ENCODE measurements around the gene FAM83F. TPM values are rescaled to one million over a fixed set of nuclear protein-coding genes. Genes with fewer than 3 reads are reported as not detected.

FAM83F gene
- total and polyA plus RNA-seq, 2 donors (not counting 1 experiment from before 2014, with no cell fraction given), result 0.10 TPM; not detected in 1

- no peaks in the 10 kb centered on the region for H3K9me3 ChIP-seq (ENCODE audit: control extremely low read depth in 1 of 3, control insufficient read depth in 2 of 3, insufficient read depth in 1 of 3, low read length in 2 of 3)
- TF ChIP-seq CTCF (IDR thresholded peaks at IDR 0.05) (no peak), EZH2 (IDR thresholded peaks at IDR 0.05; ENCODE audit: borderline replicate concordance, insufficient read depth, low read depth, low read length, poor library complexity, severe bottlenecking) (no peak)
- H2AFZ ChIP-seq (ENCODE audit: insufficient read depth, low read depth, low read length, poor library complexity, severe bottlenecking), result no peak overlapping the region
- H3K27me3 ChIP-seq (replicated peaks in 1 of 4; ENCODE audit: control extremely low read depth in 1 of 4, control insufficient read depth in 3 of 4, insufficient read depth in 4 of 4, low read length in 3 of 4), result no peaks in the 10 kb centered on the region
- Mint-ChIP-seq H3K27ac (no peak overlapping the region), H3K4me3 (no peak overlapping the region), H3K9me3 (ENCODE audit: insufficient read depth) (no peaks in the 10 kb centered on the region), H3K27me3 (no peaks in the 10 kb centered on the region), H3K4me1 (peaks cover 5% of the 10 kb centered on the region)
- no peaks in the 10 kb centered on the region for H3K36me3 ChIP-seq (replicated peaks in 1 of 2; ENCODE audit: control extremely low read depth in 1 of 2, control insufficient read depth in 1 of 2, extremely low read depth in 1 of 2, insufficient read depth in 2 of 2, low read length in 1 of 2)
- no peak overlapping the region for H3K4me3 ChIP-seq (ENCODE audit: control extremely low read depth in 1 of 5, extremely low read depth in 1 of 5, insufficient read depth in 1 of 5, low read depth in 2 of 5, low read length in 4 of 5)
- H3K4me1 ChIP-seq (ENCODE audit: control insufficient read depth in 2 of 2, insufficient read depth in 2 of 2, low read length in 2 of 2), result peaks cover 7 to 8% of the 10 kb centered on the region in 2 donors
- ChIA-PET CTCF (interaction anchor here (1.1 to 11.1 kb wide), 21 partner anchors 8 to 683 kb away, joined by 4 to 328 read pairs (median 13); partner anchors contain the start of gene RPS19BP1), POLR2A (no interaction called here)
- no peak overlapping the region for H3K4me2 ChIP-seq (replicated peaks; ENCODE audit: low read depth, low read length, poor library complexity, severe bottlenecking)
- WGBS (ENCODE audit: insufficient coverage), result 89% methylated on average over 10 of the region's 10 CpGs
- H4K20me1 ChIP-seq (ENCODE audit: control insufficient read depth, insufficient read depth, low read length, poor library complexity, severe bottlenecking), result no peaks in the 10 kb centered on the region
- no peak for DNase-seq
- H3K9ac ChIP-seq (ENCODE audit: low read length), result no peak overlapping the region
- H3K27ac ChIP-seq (ENCODE audit: low read length in 2 of 2), result no peak overlapping the region
- no peaks in the 10 kb centered on the region for H3K79me2 ChIP-seq (ENCODE audit: control insufficient read depth, insufficient read depth, low read length)
- ATAC-seq (ENCODE audit: low read depth), result no peak
- intact Hi-C loops (cut with micrococcal nuclease), result no loop called here
Observed at GRCh38 chr22:40025856-40026255, 31.1 kb downstream of the FAM83F start.

- H2AFZ ChIP-seq (ENCODE audit: insufficient read depth, low read depth, low read length, poor library complexity, severe bottlenecking), result no peak overlapping the region
- no peaks in the 10 kb centered on the region for H3K27me3 Mint-ChIP-seq
- POLR2A ChIA-PET, result no interaction called here
Observed at GRCh38 chr22:40026641-40027040, 31.9 kb downstream of the FAM83F start.

More at GRCh38 chr22:40026641-40027040, 31.9 kb downstream of the FAM83F start:
- H3K4me1 ChIP-seq (ENCODE audit: control insufficient read depth in 2 of 2, insufficient read depth in 2 of 2, low read length in 2 of 2), result peaks cover 7 to 8% of the 10 kb centered on the region in 2 donors
- no peak overlapping the region for H3K4me3 ChIP-seq (ENCODE audit: control extremely low read depth in 1 of 5, extremely low read depth in 1 of 5, insufficient read depth in 1 of 5, low read depth in 2 of 5, low read length in 4 of 5)
- H3K9me3 ChIP-seq (ENCODE audit: control extremely low read depth in 1 of 3, control insufficient read depth in 2 of 3, insufficient read depth in 1 of 3, low read length in 2 of 3), result no peaks in the 10 kb centered on the region
- H3K27ac ChIP-seq (ENCODE audit: low read length in 2 of 2), result no peak overlapping the region
- 81% methylated on average over 6 of the region's 7 CpGs for WGBS (ENCODE audit: insufficient coverage)
- Mint-ChIP-seq H3K4me3 (no peak overlapping the region), H3K4me1 (peaks cover 5% of the 10 kb centered on the region), H3K9me3 (ENCODE audit: insufficient read depth) (no peaks in the 10 kb centered on the region), H3K27ac (no peak overlapping the region)
- intact Hi-C loops (cut with micrococcal nuclease), result no loop called here
- no peaks in the 10 kb centered on the region for H3K27me3 ChIP-seq (replicated peaks in 1 of 4; ENCODE audit: control extremely low read depth in 1 of 4, control insufficient read depth in 3 of 4, insufficient read depth in 4 of 4, low read length in 3 of 4)
- no peaks in the 10 kb centered on the region for H3K79me2 ChIP-seq (ENCODE audit: control insufficient read depth, insufficient read depth, low read length)
- no peak for ATAC-seq (ENCODE audit: low read depth)
- no peak overlapping the region for H3K4me2 ChIP-seq (replicated peaks; ENCODE audit: low read depth, low read length, poor library complexity, severe bottlenecking)
- no peak overlapping the region for H3K9ac ChIP-seq (ENCODE audit: low read length)
- no peaks in the 10 kb centered on the region for H3K36me3 ChIP-seq (replicated peaks in 1 of 2; ENCODE audit: control extremely low read depth in 1 of 2, control insufficient read depth in 1 of 2, extremely low read depth in 1 of 2, insufficient read depth in 2 of 2, low read length in 1 of 2)
- TF ChIP-seq EZH2 (IDR thresholded peaks at IDR 0.05; ENCODE audit: borderline replicate concordance, insufficient read depth, low read depth, low read length, poor library complexity, severe bottlenecking), result no peak
- no peaks in the 10 kb centered on the region for H4K20me1 ChIP-seq (ENCODE audit: control insufficient read depth, insufficient read depth, low read length, poor library complexity, severe bottlenecking)
- CTCF ChIA-PET, result interaction anchor here (0.7 to 11.1 kb wide), 5 partner anchors 9 to 494 kb away, joined by 3 to 328 read pairs (median 4); partner anchors contain the start of gene RPS19BP1
- DNase-seq, result no peak
